Heart left ventricle (tissue), 13 donors: Measurements from ENCODE around the gene AKIRIN1.

ENCODE experiments used
- POLR2A ChIP-seq, 2 donors: fragments of 450-650 bp; IDR thresholded peaks; one replicate each; pipeline ENCODE4 v1.6.1; 2017; ENCODE audit warnings: antibody characterized with exemption in 2 of 2, mild to moderate bottlenecking in 2 of 2, moderate library complexity in 2 of 2
- TF ChIP-seq, protein P1 (sequence below), 12 donors: fragments of 200-600 bp; sonication (generic) in 4 of 12; IDR thresholded peaks; one replicate each; pipeline versions ENCODE4 v1.5.0 to v1.8.0; 2018 to 2022; ENCODE audit warnings: antibody characterized with exemption in 12 of 12, mild to moderate bottlenecking in 5 of 12
- donor health status: ischemic (EF 13 %, LVEDD 7.1; RV severe dilation, severe dysfunction).
- donor health status: DM: no; HTN: yes; CAD: no.
- donor health status: DM: no; HTN: no; CAD: no.
- donor health status: ischemic (EF 25% LVEDD 6.9; RV normal size, moderate dysfunction).
- donor health status: ischemic (EF 25% LVEDD 5.7; RV mildly dilated, moderate dysfunction).
- donor health status: ischemic (EF 35%, LVEDD 5.7; RV mildly dilated, moderate dysfunction).
- donor health status: nonischemic (EF 11% LVEDD 7.7; RV severe dilation, severe dysfunction).
- donor health status: DM: yes; HTN: yes; CAD: no.
- donor health status: PGD.
- donor health status: ischemic (EF 29% LVEDD 5.4; RV normal size, mild dysfunction).
- donor health status: nonischemic (EF 23%, LVEDD 6.1; RV moderate dilation, normal function).

DNA sequence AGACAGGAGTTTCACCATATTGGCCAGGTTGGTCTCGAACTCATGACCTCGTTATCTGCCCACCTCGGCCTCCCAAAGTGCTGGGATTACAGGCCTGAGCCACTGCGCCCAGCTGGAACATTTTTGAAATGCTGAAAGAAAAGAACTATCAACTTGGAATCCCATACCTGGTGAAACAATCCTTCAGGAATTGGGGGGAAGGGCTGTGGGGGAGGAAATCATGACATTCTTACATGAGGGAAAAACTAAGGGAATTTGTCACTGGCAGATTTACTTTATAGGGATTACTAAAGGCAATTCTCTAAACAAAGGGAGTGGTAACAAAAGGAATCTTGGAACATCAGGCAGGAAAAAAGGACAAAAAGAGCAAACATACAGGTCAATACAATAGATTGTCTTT lies 60.9 kb downstream of the AKIRIN1 start:
- TF ChIP-seq, protein P1, sequence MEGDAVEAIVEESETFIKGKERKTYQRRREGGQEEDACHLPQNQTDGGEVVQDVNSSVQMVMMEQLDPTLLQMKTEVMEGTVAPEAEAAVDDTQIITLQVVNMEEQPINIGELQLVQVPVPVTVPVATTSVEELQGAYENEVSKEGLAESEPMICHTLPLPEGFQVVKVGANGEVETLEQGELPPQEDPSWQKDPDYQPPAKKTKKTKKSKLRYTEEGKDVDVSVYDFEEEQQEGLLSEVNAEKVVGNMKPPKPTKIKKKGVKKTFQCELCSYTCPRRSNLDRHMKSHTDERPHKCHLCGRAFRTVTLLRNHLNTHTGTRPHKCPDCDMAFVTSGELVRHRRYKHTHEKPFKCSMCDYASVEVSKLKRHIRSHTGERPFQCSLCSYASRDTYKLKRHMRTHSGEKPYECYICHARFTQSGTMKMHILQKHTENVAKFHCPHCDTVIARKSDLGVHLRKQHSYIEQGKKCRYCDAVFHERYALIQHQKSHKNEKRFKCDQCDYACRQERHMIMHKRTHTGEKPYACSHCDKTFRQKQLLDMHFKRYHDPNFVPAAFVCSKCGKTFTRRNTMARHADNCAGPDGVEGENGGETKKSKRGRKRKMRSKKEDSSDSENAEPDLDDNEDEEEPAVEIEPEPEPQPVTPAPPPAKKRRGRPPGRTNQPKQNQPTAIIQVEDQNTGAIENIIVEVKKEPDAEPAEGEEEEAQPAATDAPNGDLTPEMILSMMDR (IDR thresholded peaks at IDR 0.05), result no peak
- TF ChIP-seq POLR2A (IDR thresholded peaks at IDR 0.05), result no peak
